PFSK-1 (cell line): Measurements from ENCODE around the gene LCORL.

ENCODE experiments used
- FOXP2 ChIP-seq: optimal IDR thresholded peaks from 2 replicates; pipeline ENCODE3; 2011; ENCODE audit warnings: borderline replicate concordance, control low read depth, inconsistent platforms; ENCODE audit not compliant: insufficient read depth; ENCODE audit errors: extremely low read length, extremely low read depth
- POLR2AphosphoS5 ChIP-seq: IDR thresholded peaks from 2 replicates; pipeline ENCODE4 v1.6.1; 2012; ENCODE audit warnings: low read depth, mild to moderate bottlenecking, control low read depth, low read length, moderate library complexity
- REST ChIP-seq, 2 experiments: IDR thresholded peaks; 2 replicates each; pipeline versions ENCODE4 v1.6.1 to v1.8.0; 2011 to 2012; ENCODE audit warnings: low read depth in 2 of 2, low read length in 2 of 2, control low read depth in 1 of 2, inconsistent platforms in 1 of 2, mild to moderate bottlenecking in 1 of 2, moderate library complexity in 1 of 2; ENCODE audit not compliant: insufficient read depth in 1 of 2
- SIN3A ChIP-seq: IDR thresholded peaks from 2 replicates; pipeline ENCODE4 v1.6.1; 2012; ENCODE audit warnings: mild to moderate bottlenecking, low read length, moderate library complexity, borderline replicate concordance; ENCODE audit not compliant: insufficient read depth
- TAF1 ChIP-seq: IDR thresholded peaks from 2 replicates; pipeline ENCODE4 v1.6.1; 2012; ENCODE audit warnings: low read length, control low read depth, borderline replicate concordance; ENCODE audit not compliant: insufficient read depth

LCORL gene

GRCh38 chr4:17968721-17969120, 52.8 kb downstream of the LCORL start:
- TF ChIP-seq REST (IDR thresholded peaks at IDR 0.05; ENCODE audit: insufficient read depth in 1 of 2, low read depth in 2 of 2, low read length in 2 of 2) = no peak

- TF ChIP-seq FOXP2 = no peak
- TF ChIP-seq POLR2AphosphoS5 = no peak
Observed at GRCh38 chr4:17967078-17967477, 54.5 kb downstream of the LCORL start.

GRCh38 chr4:17966312-17966711, 55.2 kb downstream of the LCORL start:
- TF ChIP-seq FOXP2 (no peak), TAF1 (no peak), REST (IDR thresholded peaks at IDR 0.05; ENCODE audit: insufficient read depth in 1 of 2, low read depth in 2 of 2, low read length in 2 of 2) (no peak), SIN3A (no peak), POLR2AphosphoS5 (no peak)

- TF ChIP-seq TAF1 = no peak
- no peak for TF ChIP-seq FOXP2
- no peak for TF ChIP-seq REST (IDR thresholded peaks at IDR 0.05; ENCODE audit: insufficient read depth in 1 of 2, low read depth in 2 of 2, low read length in 2 of 2)
- TF ChIP-seq POLR2AphosphoS5 = no peak
- TF ChIP-seq SIN3A = no peak
Observed at GRCh38 chr4:17964576-17964975, 57.0 kb downstream of the LCORL start.

- no peak for TF ChIP-seq REST (IDR thresholded peaks at IDR 0.05; ENCODE audit: insufficient read depth in 1 of 2, low read depth in 2 of 2, low read length in 2 of 2)
- TF ChIP-seq SIN3A = no peak
- no peak for TF ChIP-seq TAF1
- TF ChIP-seq FOXP2 = no peak
Observed at GRCh38 chr4:17962171-17962570, 59.4 kb downstream of the LCORL start.

GRCh38 chr4:17961249-17961648, 60.3 kb downstream of the LCORL start:
- TF ChIP-seq TAF1 (no peak), FOXP2 (no peak)
